Pulmonary artery endothelial cell (primary cell): Measurements from ENCODE around the gene NDEL1. TPM values are rescaled to one million over a fixed set of nuclear protein-coding genes. Genes with fewer than 3 reads are reported as not detected.
"Not testable (repeated sequence)": the region's sequence is repeated elsewhere in the genome, so short reads cannot be mapped to it uniquely, and the experiment has no call there.

ENCODE experiments used
- DNase-seq: peaks from one replicate; pipeline ENCODE4 v3.0.0-alpha.2; 2011; ENCODE audit warnings: low read depth, low spot score
- total RNA-seq: library from RNA; depleted of rRNA; stranded (reverse); fragments of >200 nt; gene quantifications from 2 replicates; pipeline ENCODE4 v1.2.3, GENCODE V29; 2014

NDEL1 gene, protein sequence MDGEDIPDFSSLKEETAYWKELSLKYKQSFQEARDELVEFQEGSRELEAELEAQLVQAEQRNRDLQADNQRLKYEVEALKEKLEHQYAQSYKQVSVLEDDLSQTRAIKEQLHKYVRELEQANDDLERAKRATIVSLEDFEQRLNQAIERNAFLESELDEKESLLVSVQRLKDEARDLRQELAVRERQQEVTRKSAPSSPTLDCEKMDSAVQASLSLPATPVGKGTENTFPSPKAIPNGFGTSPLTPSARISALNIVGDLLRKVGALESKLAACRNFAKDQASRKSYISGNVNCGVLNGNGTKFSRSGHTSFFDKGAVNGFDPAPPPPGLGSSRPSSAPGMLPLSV
- total RNA-seq: 33.4 and 38.2 TPM in 2 replicates

DNA sequence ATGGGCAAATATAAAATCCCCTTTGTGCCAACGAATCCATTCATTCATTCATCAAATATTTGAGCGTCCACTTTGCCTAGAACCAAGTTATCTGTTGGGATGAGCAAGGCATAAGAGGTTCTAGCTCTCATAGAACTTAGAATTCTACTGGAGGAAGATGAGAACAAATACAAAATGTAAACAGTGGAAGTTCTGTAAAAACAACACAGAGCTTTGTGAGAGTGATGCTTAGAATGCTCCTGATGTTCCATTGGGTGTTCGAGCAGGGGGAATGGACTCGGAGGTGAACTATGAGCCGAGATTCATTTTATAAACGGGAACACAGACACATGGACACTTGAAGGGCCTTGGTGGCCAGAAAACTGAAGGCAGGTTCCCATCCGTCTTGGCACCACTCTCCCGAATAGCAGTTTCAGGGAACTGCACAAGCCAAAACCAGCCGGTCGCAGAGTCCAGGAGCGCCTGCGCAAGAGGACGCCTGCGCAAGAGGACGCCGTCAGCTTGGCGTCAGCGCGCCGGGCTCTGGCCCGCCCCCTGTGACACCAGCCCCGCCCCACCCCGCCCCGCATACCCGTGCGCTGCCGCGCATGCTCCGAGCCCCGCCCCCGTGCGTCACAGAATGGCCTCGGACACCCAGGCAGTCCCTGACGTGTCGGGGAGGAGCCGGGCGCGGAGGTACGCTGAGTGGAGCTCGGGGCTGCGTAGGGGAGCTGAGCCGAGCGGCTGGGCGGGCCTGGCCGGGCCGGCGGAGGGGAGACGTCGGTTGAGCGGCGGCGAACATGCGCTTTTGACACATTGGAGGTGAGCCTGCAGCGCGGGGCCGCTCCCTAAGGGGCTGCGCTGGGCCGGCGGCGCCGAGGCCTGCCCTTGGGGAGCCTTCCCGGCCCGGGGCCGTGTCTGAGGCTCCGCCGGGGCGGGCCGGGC is at the start of gene NDEL1:
TSS of gene NDEL1 (plus strand) at position 640 of the 924 bp plus-strand sequence. CDS start 8,388 bp downstream, outside the sequence.
- peak; percentile 92 for DNase-seq

DNA sequence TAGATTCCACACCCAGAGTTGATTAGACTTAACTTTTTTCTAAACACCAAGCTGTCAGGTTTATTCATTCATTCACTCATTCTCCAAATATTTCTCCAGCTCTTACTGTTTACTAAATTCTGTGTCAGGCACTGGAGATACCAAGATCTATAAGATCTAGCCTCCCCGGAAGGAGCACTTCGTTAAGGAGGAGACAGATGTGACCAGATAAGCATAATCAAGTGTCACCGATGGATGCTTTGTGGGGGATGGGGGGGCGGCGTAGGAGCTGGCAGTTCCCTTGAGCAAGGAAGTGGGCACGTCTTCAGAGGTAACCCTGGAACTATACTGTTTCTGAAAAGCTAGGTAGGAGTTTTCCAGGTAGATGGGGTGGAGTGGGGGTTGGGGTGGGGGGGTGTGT is 48.8 kb upstream of the NDEL1 start:
- no peak for DNase-seq

DNA sequence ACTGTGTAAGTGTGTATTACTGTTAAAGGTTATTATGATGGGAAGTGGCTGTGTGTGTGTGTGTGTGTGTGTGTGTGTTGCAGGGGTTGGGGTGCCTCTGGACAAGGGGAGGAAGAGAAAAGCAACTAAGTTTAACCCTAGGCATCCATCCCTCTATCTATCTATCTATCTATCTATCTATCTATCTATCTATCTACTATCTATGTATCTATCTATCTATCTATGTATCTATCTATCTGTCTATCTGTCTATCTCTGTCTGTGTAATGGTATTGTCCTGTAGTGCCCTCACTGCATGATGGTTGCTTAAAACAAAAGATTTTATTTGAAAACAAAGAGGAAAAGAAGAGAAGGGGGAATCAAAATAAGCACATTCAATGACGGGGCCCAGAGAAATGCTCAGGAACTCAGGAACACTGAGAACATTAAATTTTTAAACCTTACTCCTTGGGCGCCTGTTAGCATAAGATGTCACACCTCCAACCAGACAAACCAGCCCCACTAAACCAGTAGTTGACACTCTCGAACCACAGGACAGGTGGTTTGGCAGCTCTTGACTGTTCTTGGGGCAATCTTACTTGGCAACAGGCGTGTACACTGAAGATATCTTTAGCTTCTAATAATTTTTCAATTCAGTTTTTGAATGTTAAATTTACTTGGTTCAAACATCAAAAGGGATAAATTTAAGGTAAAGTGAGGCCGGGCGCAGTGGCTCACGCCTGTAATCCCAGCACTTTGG is 47.6 kb upstream of the NDEL1 start:
- DNase-seq: no peak

DNA sequence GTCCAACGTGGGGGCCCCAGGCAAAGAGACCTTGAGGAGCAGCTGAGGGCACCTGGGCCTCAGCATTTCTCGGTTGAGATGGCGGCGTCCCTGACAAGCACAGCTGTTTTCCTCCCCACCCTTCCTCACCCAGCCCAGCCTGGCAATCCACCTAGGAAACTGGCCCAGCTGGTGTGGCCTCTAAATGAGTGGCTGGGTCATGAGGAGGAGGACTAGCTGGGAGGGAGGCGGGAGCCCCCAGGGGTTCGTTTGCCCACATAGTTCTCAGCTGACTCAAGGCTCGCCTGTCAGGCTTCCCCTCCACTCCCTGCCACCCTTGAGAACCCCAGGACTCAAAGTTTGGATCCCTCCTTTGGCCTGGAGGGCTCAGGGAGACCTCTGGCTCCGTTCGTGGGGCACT is 44.0 kb upstream of the NDEL1 start:
- no peak for DNase-seq

DNA sequence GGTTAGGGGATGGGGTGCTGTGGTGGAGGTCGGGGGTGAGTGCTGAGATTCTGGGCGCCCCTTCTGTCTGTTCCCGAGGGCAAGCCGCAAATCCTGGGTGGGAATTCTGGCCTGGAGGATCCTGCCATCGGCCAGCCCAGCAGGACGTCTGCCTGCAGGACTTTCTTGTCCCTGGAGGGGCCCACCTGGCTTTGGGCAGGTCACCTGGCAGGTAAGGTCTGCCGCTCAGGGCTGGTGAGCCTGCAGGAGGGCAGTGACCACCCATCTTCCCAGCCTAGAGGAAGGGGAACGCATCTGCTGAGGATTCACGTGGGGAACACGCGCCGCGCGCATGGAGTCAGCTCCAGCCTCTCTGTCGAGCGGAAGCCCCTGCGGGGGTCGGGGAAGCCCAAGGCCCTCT is 43.4 kb upstream of the NDEL1 start:
- DNase-seq: no peak

DNA sequence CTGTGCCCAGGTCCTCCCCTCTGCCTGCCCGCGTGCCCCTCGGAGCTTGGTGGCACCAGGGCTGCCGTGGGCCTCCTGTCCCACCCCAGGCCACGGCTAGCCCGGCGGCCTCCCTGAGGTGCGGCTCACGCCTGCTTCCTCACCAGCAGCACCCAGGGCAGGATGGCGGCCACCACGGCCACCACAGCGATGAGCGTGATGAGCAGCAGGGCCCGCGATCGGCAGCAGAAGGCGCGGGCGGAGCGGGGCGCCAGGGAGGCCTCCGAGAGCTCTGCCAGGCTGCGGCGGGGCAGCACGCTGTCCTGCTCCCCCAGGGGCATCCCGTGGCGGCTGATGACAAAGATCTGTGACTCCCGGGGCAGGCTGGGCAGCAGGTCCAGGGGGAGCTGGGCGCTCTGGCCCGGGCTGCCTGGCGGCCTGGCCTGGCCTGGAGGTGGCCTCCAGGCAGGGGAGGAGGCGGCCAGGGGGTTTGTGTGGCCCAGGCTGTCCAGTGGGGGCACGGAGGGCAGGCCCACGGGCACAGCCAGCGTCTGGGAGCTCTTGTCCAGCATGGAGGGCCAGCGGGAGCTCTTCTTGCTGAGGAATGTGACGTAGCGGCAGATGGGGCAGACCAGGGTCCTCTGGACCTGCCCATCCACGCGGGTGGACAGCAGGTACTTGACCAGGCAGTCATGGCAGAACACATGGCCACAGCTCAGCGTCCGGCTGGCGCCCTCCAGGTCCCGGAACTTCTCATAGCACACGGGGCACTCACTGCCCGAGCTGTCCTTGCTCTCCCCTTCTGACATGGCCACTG is 42.8 kb upstream of the NDEL1 start:
- DNase-seq: no peak

DNA sequence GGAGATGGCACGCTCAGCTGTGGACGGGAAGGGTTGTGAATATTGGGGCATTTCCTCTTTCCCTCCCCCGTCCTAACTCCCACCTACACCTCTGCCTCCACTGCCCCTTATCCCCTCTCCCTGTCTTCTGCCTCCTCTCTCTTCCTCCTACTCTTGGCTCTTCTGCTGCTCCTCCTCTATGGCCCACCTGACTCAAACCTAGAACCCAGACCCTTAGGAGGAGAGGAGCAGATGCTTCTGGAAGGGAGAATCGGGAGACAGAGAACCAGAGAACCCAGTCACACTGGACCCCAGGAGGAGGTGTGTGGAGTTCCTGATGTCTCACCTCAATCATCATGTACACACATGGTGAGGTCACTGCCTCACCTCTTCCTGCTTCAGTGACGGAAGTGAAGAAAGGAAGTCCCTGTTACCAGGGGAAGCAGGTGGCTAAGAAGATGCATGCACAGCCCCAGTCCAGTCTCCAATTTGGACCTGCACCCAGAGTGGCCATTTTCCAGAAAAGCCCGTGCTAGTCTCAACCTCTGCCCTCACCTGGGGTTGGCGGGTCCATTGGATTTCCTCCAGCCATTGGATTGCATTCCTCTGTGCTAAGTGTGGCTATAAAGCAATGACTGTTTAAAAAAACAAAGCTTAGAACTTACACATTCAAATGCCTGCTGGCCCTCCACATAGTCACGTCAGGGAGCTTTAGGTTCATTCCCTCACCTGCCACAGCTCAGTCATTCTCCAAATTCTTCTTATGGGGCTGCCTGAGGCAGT is 42.0 kb upstream of the NDEL1 start:
- DNase-seq: no peak

DNA sequence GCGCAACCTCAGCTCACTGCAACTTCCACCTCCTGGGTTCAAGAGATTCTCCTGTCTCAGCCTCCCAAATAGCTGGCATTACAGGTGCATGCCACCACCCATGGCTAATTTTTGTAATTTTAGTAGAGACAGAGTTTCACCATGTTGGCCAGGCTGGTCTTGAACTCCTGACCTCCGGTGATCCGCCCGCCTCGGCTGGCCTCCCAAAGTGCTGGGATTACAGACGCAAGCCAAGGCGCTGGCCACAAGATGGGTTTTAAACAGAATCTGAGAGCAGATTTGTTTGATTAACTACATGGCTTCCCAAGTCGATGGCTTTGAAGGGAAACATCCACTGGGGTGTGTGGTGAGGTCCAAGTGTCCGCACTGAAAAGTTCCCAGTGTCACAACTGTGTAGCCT is 41.2 kb upstream of the NDEL1 start:
- DNase-seq: not testable (repeated sequence)

DNA sequence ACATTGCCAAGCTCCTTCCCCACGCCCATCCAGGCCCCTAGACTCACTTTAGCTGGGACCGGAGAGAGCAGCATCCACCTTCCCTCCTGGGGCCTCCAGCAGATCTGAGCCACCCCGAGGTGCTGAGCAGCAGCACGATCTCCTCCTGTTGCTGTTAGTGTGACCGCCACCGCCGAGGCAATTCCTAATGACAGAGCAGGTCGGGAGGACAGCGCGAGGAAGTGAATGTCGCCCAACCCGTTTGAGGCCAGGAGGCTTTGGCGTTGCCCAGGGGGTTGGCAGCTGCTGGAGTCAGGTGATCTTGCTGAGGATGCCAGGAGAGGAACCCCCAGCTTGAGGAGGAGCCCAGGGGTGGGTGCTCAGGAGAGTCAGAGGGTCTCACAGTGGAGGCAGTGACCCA is 38.0 kb upstream of the NDEL1 start, which contains the start of gene RNF222:
TSS of gene RNF222 (minus strand) at position 192 of the 400 bp plus-strand sequence. CDS start 4,366 bp downstream, outside the sequence.
- DNase-seq: no peak

DNA sequence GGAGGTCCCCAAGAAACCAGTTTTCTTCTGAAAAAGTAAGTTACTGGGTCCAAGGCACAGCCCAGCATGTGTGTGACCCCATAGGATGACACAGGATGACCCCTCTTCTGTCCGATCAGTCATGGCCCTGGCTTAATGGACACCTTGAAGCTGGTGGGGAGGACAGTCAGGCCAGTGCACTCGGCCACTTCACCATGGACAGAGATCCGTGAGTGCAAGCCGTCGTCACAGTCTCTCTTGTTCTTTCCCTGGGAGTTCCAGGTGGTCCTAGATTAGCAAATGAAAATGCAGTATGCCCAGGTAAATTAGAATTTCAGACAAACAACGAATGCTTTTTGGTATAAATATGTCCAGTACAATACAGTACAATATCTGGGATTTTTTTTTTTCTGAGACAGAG is 36.7 kb upstream of the NDEL1 start:
- no peak for DNase-seq

DNA sequence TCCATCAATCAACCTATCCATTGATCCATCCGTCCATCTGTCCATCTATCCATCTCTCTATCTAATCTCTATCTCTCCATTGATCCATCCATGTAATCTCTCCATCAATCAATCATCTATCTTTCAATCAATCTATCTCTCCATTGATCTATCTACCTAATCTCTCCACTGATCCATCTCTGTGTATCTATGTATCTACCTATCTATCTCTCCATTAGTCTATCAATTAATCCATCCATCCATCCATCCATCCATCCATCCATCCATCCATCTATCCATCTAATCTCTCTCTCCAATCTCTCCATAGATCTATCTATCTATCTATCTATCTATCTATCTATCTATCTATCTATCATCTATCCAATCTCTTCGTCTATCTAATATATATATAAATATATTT is 34.6 kb upstream of the NDEL1 start:
- no peak for DNase-seq

DNA sequence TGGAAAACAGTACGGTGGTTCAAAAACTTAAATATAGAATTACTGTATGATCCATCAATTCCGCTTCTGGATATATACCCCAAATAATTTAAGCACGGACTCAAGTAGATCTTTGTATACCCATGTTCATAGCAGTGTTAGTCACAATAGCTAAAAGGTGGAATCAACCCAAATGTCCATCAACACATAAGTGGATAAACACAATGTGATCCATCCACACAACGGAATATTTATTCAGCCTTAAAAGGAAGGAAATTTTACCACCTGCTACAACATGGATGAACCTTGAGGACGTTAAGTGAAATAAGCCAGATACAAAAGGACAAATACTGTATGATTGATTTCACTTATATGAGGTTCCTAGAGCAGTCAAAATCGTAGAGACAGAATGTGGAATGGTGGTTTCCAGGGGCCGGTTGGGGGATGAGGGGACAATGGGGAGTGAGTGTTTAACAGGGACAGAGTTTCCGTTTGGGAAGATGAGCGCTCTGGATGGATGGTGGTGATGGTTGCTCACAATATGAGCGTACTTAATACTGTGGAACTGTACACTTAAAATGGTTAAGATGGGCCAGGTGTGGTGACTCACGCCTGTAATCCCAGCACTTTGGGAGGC is 32.7 kb upstream of the NDEL1 start:
- no peak for DNase-seq

DNA sequence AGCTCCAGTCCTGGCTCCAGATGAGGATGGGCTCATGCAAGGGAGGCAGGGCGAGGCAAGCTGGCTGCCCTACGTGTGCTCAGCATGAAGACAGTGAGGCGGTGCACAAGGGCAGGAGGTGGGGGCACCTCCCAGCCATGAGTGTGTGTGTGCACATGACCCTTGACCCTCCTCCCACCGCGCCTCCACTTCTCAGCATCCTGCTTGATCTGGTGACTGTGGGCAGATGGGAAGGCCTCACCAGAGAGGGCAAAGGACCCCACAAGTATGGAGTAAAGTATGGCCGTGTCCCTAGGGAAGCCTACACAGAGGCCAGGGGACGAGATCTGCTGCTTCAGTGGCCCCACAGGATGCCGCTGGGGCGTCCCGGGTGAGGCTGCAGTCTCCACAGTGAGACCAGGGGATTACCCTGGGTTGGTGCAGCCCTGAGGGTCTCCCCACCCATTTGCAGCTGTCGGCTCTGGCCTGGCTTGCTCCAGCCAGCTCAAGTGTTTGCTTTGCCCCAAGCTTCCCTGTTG is 30.1 kb upstream of the NDEL1 start:
- no peak for DNase-seq

DNA sequence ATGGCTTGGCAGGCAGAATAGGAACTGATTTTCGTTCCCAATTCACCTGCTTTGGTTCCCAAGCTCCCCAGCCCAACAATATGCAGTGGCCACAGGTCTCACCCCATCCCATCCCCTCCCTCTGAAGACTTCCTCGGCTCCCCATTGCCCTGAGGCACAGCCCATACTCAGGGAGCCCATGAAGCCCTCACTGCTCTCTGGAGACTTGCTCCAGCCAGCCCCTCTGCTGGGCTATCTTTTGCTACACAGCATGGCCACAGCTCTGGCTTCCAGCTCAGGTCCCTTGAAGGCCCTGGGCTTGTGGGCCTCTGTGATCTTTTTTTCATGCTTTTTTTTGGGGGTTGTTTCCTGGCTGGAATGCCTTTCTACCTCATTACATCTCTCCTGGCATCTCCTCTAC is 29.5 kb upstream of the NDEL1 start:
- no peak for DNase-seq

DNA sequence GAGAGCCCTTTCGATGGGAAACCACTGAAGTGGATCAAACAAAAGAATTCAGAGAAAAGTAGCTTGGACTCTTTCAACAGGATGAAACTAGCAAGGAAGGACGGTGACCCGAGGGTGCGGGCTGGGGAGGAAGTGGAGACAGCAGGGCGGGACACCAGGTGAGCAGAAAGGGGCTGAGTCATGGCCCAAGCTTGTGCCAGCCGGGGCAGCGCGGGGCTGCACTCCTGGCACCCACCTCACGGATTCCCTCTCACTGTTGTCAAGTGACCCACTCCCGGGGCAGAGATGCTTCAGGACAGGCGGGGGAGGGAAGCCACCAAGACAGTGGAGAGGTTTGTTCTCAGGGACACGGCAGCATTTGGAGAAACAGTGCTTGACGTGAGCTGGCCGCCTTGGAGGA is 27.3 kb upstream of the NDEL1 start:
- DNase-seq: no peak

DNA sequence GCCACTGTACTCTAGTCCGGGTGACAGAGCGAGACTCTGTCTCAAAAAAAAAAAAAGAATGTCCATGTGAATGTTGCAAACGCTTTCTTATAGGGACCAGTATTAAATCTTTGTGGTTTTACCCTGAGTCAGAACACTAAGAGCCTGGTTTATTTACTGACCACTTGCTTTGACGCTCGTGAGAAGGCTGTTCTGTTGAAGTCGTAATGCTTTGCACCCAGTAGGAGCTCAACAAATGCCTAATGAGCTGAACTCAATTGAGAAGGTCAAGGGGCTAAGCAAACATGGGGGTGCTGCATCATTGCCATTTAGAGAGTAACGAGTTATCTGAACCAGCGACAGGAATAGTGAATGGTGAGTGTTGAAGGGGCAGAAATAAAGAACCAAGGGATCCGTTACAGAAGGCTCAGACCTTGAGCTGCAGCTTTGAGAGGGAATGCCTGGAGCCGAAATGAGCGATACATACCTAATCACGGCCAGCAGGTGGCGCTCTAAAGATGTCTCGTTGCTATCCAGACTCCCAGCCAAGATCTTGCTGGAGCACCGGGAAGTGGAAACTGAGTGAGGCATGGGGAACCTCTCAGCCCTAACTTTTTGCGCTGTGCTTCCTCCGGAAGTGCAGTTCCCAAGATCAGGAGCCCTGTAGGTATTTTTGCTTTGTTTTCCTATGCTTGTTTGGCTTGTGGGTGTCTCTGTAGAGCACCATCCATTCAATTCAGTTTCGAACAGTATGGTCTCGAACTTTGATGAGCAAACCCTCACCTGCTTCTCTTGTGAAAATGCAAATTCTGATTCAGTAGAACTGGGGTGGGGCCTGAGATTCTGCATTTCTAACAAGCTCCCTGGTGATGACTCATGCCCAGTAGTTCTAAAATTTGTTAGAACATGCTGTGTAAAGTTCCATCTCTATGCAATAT is 25.5 kb upstream of the NDEL1 start:
- DNase-seq: peak; percentile 35

DNA sequence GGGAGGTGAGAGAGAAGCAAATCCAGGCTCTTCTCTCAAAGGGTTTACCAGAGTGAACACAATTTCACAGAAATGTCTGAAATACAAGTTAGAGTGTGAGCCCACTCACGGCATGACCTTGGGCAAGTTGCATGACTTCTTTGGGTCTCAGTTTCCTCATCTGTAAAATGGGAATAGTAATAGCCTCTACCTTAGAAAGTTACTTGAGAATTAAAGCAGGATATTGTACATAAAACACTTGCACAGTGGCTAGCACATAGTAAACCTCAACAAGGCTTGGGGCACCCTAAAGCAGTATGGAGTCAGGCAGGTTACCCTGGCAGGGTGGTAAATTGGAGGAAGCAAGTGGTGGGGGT is 24.8 kb upstream of the NDEL1 start:
- no peak for DNase-seq

DNA sequence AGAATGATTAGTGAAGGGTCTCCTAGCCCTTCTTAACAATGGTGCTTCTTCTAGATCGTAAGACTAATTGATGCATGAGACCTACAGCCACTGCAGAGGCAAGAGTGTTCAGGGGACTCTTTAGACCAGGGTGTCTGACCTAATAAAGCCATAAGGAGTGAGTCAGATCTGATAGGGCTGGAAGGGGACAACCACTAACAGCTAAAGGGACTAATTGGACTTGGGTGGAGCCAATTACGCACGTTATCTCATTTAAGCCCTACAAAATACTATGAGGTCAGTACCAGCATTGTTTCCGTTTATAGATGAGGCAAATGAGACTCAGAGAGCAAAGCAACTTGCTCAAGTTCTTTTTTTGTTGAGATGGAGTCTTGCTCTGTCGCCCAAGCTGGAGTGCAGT is 23.6 kb upstream of the NDEL1 start:
- no peak for DNase-seq

DNA sequence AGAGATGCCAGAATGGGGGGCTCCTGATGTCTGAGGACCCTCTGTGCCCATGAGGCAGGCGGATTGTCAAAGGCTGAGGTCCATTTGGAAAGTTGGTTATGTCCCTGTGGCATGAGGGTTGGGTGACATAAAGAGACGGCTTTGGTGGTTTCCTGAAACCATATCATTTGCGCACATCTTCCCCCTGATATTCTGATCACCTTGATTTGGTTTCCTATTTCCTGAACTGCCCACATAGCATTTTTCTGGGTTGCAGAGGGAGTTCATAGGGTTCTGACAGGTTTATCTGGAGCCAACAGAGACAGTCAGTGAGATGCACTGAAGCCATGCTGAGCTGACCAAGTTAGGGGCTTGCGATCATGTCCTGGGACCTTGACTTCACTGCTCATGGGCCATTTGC is 22.4 kb upstream of the NDEL1 start:
- DNase-seq: no peak
